ENCODE data around the gene NUP133.
"Not testable (repeated sequence)": the region's sequence is repeated elsewhere in the genome, so short reads cannot be mapped to it uniquely, and the experiment has no call there.

The NUP133 gene

GRCh38 chr1:229508823-229509337 is 739 bp upstream of the NUP133 start:
- no peak for DNase-seq

GRCh38 chr1:229507502-229507901 is 639 bp downstream of the NUP133 start:
- no peak for DNase-seq

GRCh38 chr1:229506633-229507032 is 1.5 kb downstream of the NUP133 start:
- DNase-seq = no peak

GRCh38 chr1:229495782-229496181 is 12.4 kb downstream of the NUP133 start:
- DNase-seq = no peak

- DNase-seq = no peak
Measured at GRCh38 chr1:229487181-229487580, 21.0 kb downstream of the NUP133 start.

- no peak for DNase-seq
Measured at GRCh38 chr1:229485318-229485717, 22.8 kb downstream of the NUP133 start.

GRCh38 chr1:229482511-229482910 is 25.6 kb downstream of the NUP133 start:
- no peak for DNase-seq

GRCh38 chr1:229480495-229480894 is 27.6 kb downstream of the NUP133 start:
- no peak for DNase-seq

- peak; percentile 74 for DNase-seq
Measured at GRCh38 chr1:229479660-229480399, 28.3 kb downstream of the NUP133 start.

- peak; percentile 61 for DNase-seq
Measured at GRCh38 chr1:229478852-229479251, 29.3 kb downstream of the NUP133 start.

- not testable (repeated sequence) for DNase-seq
Measured at GRCh38 chr1:229475859-229476258, 32.3 kb downstream of the NUP133 start.

GRCh38 chr1:229474509-229474908 is 33.6 kb downstream of the NUP133 start:
- DNase-seq = no peak

- DNase-seq = no peak
Measured at GRCh38 chr1:229471175-229471574, 37.0 kb downstream of the NUP133 start.

GRCh38 chr1:229470406-229471043 is 37.6 kb downstream of the NUP133 start:
- no peak for DNase-seq

GRCh38 chr1:229466887-229467286 is 41.3 kb downstream of the NUP133 start:
- DNase-seq = no peak

GRCh38 chr1:229464672-229465071 is 43.5 kb downstream of the NUP133 start:
- DNase-seq = no peak

GRCh38 chr1:229461032-229461668 is 47.0 kb downstream of the NUP133 start:
- no peak for DNase-seq

GRCh38 chr1:229459815-229460214 is 48.3 kb downstream of the NUP133 start:
- no peak for DNase-seq

GRCh38 chr1:229457436-229457835 is 50.7 kb downstream of the NUP133 start:
- DNase-seq = no peak

GRCh38 chr1:229456016-229456415 is 52.1 kb downstream of the NUP133 start:
- DNase-seq = peak; percentile 27

GRCh38 chr1:229454056-229454455 is 54.1 kb downstream of the NUP133 start:
- no peak for DNase-seq

- peak; percentile 19 for DNase-seq
Measured at GRCh38 chr1:229452956-229453801, 55.0 kb downstream of the NUP133 start.

- no peak for DNase-seq
Measured at GRCh38 chr1:229448845-229449244, 59.3 kb downstream of the NUP133 start.
